ENCODE data around the gene PHOSPHO1.

Gene PHOSPHO1

GRCh38 chr17:49217651-49218413 lies 12.8 kb downstream of the PHOSPHO1 start:
- DNase-seq = no peak

- no peak for DNase-seq
Observed at GRCh38 chr17:49216953-49217650, 13.5 kb downstream of the PHOSPHO1 start.

GRCh38 chr17:49216482-49216881 lies 14.1 kb downstream of the PHOSPHO1 start:
- no peak for DNase-seq

- peak in 1 of 2 experiments; percentile 29 for DNase-seq
Observed at GRCh38 chr17:49214676-49215360, 15.8 kb downstream of the PHOSPHO1 start.

- DNase-seq = no peak
Observed at GRCh38 chr17:49213847-49214246, 16.7 kb downstream of the PHOSPHO1 start.

GRCh38 chr17:49213399-49213798 lies 17.2 kb downstream of the PHOSPHO1 start:
- DNase-seq = no peak

GRCh38 chr17:49210158-49211029 lies 20.2 kb downstream of the PHOSPHO1 start, which contains the start of the genes ABI3 and GNGT2:
ABI3 (plus strand) TSS chr17:49210707; CDS start chr17:49210725, 18 bp downstream.
GNGT2 (minus strand) TSS chr17:49210574; CDS start chr17:49207422, 3,152 bp downstream.
- no peak for DNase-seq

GRCh38 chr17:49209061-49209571 lies 21.5 kb downstream of the PHOSPHO1 start:
- no peak for DNase-seq

- no peak for DNase-seq
Observed at GRCh38 chr17:49204516-49204915, 26.1 kb downstream of the PHOSPHO1 start.

- DNase-seq = no peak
Observed at GRCh38 chr17:49203796-49204195, 26.8 kb downstream of the PHOSPHO1 start.

GRCh38 chr17:49201481-49201927 lies 29.1 kb downstream of the PHOSPHO1 start:
- no peak for DNase-seq

GRCh38 chr17:49200423-49201083 lies 30.0 kb downstream of the PHOSPHO1 start:
- no peak for DNase-seq

GRCh38 chr17:49198211-49198610 lies 32.4 kb downstream of the PHOSPHO1 start:
- no peak for DNase-seq

- no peak for DNase-seq
Observed at GRCh38 chr17:49197346-49197998, 33.1 kb downstream of the PHOSPHO1 start.

- DNase-seq = no peak
Observed at GRCh38 chr17:49196520-49196919, 34.1 kb downstream of the PHOSPHO1 start.

GRCh38 chr17:49195751-49196150 lies 34.8 kb downstream of the PHOSPHO1 start:
- DNase-seq = no peak

GRCh38 chr17:49194297-49194607 lies 36.3 kb downstream of the PHOSPHO1 start:
- no peak for DNase-seq

- DNase-seq = peak; percentile 69 to 83
Observed at GRCh38 chr17:49193513-49194296, 36.9 kb downstream of the PHOSPHO1 start.

- peak; percentile 95 to 96 for DNase-seq
Observed at GRCh38 chr17:49191917-49192741, 38.5 kb downstream of the PHOSPHO1 start.

Measured in NCI-H2081 (cell line).